GM12878 (cell line): ENCODE data around the gene GATA3.

Experiments used
- ATF3 ChIP-seq: IDR thresholded peaks from 2 replicates; pipeline ENCODE4 v1.6.1; 2011; ENCODE audit warnings: low read depth, mild to moderate bottlenecking, low read length, moderate library complexity, borderline replicate concordance; ENCODE audit errors: extremely low read depth
- EZH2 ChIP-seq: IDR thresholded peaks from 2 replicates; pipeline ENCODE4 v1.6.1; 2012; ENCODE audit warnings: low read depth, mild to moderate bottlenecking, control low read depth, inconsistent platforms, low read length, borderline replicate concordance; ENCODE audit not compliant: control insufficient read depth
- HDGF ChIP-seq: fragments of 450-650 bp; IDR thresholded peaks from 2 replicates; pipeline ENCODE4 v1.6.1; 2016; ENCODE audit warnings: antibody characterized with exemption
- NBN ChIP-seq: fragments of 450-650 bp; IDR thresholded peaks from 2 replicates; pipeline ENCODE4 v1.6.1; 2016
- RB1 ChIP-seq: fragments of 450-650 bp; formaldehyde crosslinking; IDR thresholded peaks from 2 replicates; pipeline ENCODE4 v1.6.1; 2017; ENCODE audit warnings: mild to moderate bottlenecking, borderline replicate concordance
- SP1 ChIP-seq: IDR thresholded peaks from one replicate; pipeline ENCODE4 v1.6.1; 2011; ENCODE audit warnings: low read depth, low read length
- SRF ChIP-seq, 2 experiments: IDR thresholded peaks; 2 replicates each; pipeline ENCODE4 v1.6.1; 2011; ENCODE audit warnings: low read depth in 2 of 2, low read length in 2 of 2, mild to moderate bottlenecking in 1 of 2, moderate library complexity in 1 of 2
- TF ChIP-seq, protein P1 (sequence below), 3 experiments: IDR thresholded peaks in 2 of 3; conservative IDR thresholded peaks in 1 of 3; 2 replicates each; pipeline ENCODE4 v1.5.1; 2011; ENCODE audit warnings: low read depth in 3 of 3, low read length in 3 of 3, mild to moderate bottlenecking in 3 of 3, control low read depth in 2 of 3, moderate library complexity in 2 of 3, inconsistent platforms in 1 of 3, mixed read lengths in 1 of 3; ENCODE audit not compliant: control insufficient read depth in 2 of 3, insufficient read depth in 1 of 3; ENCODE audit errors: extremely low read depth in 1 of 3
- TF ChIP-seq, protein P2 (sequence below): IDR thresholded peaks from 2 replicates; pipeline ENCODE4 v1.6.1; 2012; ENCODE audit warnings: mild to moderate bottlenecking, low read depth, low read length
- TF ChIP-seq, protein P3 (sequence below): fragments of 450-650 bp; IDR thresholded peaks from 2 replicates; pipeline ENCODE4 v1.6.1; 2017; ENCODE audit warnings: low read depth, mild to moderate bottlenecking, moderate library complexity
- TF ChIP-seq, protein P4 (sequence below): fragments of 450-650 bp; formaldehyde crosslinking; IDR thresholded peaks from 2 replicates; pipeline ENCODE4 v1.5.0; 2022; ENCODE audit warnings: mild to moderate bottlenecking, missing genetic modification characterization

- TF ChIP-seq NBN (no peak), RB1 (no peak), EZH2 (no peak), SRF (IDR thresholded peaks at IDR 0.05; ENCODE audit: low read depth in 2 of 2, low read length in 2 of 2) (no peak), HDGF (no peak), ATF3 (no peak), SP1 (no peak)
- TF ChIP-seq, protein P1, sequence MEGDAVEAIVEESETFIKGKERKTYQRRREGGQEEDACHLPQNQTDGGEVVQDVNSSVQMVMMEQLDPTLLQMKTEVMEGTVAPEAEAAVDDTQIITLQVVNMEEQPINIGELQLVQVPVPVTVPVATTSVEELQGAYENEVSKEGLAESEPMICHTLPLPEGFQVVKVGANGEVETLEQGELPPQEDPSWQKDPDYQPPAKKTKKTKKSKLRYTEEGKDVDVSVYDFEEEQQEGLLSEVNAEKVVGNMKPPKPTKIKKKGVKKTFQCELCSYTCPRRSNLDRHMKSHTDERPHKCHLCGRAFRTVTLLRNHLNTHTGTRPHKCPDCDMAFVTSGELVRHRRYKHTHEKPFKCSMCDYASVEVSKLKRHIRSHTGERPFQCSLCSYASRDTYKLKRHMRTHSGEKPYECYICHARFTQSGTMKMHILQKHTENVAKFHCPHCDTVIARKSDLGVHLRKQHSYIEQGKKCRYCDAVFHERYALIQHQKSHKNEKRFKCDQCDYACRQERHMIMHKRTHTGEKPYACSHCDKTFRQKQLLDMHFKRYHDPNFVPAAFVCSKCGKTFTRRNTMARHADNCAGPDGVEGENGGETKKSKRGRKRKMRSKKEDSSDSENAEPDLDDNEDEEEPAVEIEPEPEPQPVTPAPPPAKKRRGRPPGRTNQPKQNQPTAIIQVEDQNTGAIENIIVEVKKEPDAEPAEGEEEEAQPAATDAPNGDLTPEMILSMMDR (IDR thresholded peaks at IDR 0.05 in 2 of 3, conservative IDR thresholded peaks at IDR 0.05 in 1 of 3; ENCODE audit: control insufficient read depth in 2 of 3, extremely low read depth in 1 of 3, insufficient read depth in 1 of 3, low read depth in 3 of 3, low read length in 3 of 3): no peak
- TF ChIP-seq, protein P2, sequence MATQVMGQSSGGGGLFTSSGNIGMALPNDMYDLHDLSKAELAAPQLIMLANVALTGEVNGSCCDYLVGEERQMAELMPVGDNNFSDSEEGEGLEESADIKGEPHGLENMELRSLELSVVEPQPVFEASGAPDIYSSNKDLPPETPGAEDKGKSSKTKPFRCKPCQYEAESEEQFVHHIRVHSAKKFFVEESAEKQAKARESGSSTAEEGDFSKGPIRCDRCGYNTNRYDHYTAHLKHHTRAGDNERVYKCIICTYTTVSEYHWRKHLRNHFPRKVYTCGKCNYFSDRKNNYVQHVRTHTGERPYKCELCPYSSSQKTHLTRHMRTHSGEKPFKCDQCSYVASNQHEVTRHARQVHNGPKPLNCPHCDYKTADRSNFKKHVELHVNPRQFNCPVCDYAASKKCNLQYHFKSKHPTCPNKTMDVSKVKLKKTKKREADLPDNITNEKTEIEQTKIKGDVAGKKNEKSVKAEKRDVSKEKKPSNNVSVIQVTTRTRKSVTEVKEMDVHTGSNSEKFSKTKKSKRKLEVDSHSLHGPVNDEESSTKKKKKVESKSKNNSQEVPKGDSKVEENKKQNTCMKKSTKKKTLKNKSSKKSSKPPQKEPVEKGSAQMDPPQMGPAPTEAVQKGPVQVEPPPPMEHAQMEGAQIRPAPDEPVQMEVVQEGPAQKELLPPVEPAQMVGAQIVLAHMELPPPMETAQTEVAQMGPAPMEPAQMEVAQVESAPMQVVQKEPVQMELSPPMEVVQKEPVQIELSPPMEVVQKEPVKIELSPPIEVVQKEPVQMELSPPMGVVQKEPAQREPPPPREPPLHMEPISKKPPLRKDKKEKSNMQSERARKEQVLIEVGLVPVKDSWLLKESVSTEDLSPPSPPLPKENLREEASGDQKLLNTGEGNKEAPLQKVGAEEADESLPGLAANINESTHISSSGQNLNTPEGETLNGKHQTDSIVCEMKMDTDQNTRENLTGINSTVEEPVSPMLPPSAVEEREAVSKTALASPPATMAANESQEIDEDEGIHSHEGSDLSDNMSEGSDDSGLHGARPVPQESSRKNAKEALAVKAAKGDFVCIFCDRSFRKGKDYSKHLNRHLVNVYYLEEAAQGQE: no peak
- TF ChIP-seq, protein P3, sequence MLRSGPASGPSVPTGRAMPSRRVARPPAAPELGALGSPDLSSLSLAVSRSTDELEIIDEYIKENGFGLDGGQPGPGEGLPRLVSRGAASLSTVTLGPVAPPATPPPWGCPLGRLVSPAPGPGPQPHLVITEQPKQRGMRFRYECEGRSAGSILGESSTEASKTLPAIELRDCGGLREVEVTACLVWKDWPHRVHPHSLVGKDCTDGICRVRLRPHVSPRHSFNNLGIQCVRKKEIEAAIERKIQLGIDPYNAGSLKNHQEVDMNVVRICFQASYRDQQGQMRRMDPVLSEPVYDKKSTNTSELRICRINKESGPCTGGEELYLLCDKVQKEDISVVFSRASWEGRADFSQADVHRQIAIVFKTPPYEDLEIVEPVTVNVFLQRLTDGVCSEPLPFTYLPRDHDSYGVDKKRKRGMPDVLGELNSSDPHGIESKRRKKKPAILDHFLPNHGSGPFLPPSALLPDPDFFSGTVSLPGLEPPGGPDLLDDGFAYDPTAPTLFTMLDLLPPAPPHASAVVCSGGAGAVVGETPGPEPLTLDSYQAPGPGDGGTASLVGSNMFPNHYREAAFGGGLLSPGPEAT: no peak
- TF ChIP-seq, protein P4, sequence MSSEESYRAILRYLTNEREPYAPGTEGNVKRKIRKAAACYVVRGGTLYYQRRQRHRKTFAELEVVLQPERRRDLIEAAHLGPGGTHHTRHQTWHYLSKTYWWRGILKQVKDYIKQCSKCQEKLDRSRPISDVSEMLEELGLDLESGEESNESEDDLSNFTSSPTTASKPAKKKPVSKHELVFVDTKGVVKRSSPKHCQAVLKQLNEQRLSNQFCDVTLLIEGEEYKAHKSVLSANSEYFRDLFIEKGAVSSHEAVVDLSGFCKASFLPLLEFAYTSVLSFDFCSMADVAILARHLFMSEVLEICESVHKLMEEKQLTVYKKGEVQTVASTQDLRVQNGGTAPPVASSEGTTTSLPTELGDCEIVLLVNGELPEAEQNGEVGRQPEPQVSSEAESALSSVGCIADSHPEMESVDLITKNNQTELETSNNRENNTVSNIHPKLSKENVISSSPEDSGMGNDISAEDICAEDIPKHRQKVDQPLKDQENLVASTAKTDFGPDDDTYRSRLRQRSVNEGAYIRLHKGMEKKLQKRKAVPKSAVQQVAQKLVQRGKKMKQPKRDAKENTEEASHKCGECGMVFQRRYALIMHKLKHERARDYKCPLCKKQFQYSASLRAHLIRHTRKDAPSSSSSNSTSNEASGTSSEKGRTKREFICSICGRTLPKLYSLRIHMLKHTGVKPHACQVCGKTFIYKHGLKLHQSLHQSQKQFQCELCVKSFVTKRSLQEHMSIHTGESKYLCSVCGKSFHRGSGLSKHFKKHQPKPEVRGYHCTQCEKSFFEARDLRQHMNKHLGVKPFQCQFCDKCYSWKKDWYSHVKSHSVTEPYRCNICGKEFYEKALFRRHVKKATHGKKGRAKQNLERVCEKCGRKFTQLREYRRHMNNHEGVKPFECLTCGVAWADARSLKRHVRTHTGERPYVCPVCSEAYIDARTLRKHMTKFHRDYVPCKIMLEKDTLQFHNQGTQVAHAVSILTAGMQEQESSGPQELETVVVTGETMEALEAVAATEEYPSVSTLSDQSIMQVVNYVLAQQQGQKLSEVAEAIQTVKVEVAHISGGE (CRISPR knock-in tag): no peak
Observed at GRCh38 chr10:8013619-8014018, 40.9 kb upstream of the GATA3 start.
